RWPE2 (cell line): ENCODE measurements around the gene LCA5.

Experiments
- ATAC-seq: fragments of 200-7000 bp; cut with Tn5 transposase; 3 replicates; pipeline ENCODE4 v1.9.1; 2021; ENCODE audit warnings: low read depth
- DNase-seq: peaks from one replicate; pipeline ENCODE4 v3.0.0-alpha.2; 2020; ENCODE audit warnings: low spot score
- H3K27ac ChIP-seq: fragments of 450-650 bp; 2 replicates; pipeline ENCODE4 v1.5.1; 2017; ENCODE audit warnings: mild to moderate bottlenecking; ENCODE audit not compliant: poor library complexity, severe bottlenecking
- H3K27me3 ChIP-seq: fragments of 250-450 bp; sonication (Bioruptor Pico); 2 replicates; pipeline ENCODE4 v1.5.1; 2021; ENCODE audit warnings: mild to moderate bottlenecking, moderate library complexity; ENCODE audit not compliant: insufficient read depth, poor library complexity, severe bottlenecking
- H3K36me3 ChIP-seq: fragments of 250-450 bp; sonication (Bioruptor Pico); 2 replicates; pipeline ENCODE4 v1.5.1; 2020; ENCODE audit warnings: low read depth, mild to moderate bottlenecking, moderate library complexity
- H3K4me1 ChIP-seq: fragments of 250-450 bp; sonication (Bioruptor Pico); 2 replicates; pipeline ENCODE4 v1.5.1; 2021; ENCODE audit warnings: mild to moderate bottlenecking, moderate library complexity; ENCODE audit not compliant: insufficient read depth, poor library complexity, severe bottlenecking
- H3K4me3 ChIP-seq: fragments of 250-450 bp; sonication (Bioruptor Pico); 2 replicates; pipeline ENCODE4 v1.5.1; 2021; ENCODE audit warnings: mild to moderate bottlenecking, moderate library complexity; ENCODE audit not compliant: severe bottlenecking
- H3K9me3 ChIP-seq: fragments of 250-450 bp; sonication (Bioruptor Pico); 2 replicates; pipeline ENCODE4 v1.5.1; 2021; ENCODE audit warnings: mild to moderate bottlenecking, moderate library complexity; ENCODE audit not compliant: severe bottlenecking
- TF ChIP-seq, protein P1 (sequence below): fragments of 450-650 bp; IDR thresholded peaks from one replicate; pipeline ENCODE4 v1.5.1; 2017; ENCODE audit warnings: mild to moderate bottlenecking, moderate library complexity; ENCODE audit not compliant: poor library complexity, severe bottlenecking

LCA5 gene

GRCh38 chr6:79574174-79574573 is 36.9 kb upstream of the LCA5 start:
- Histone ChIP-seq H3K36me3 (no peaks in the 10 kb centered on the region), H3K4me3 (no peak overlapping the region), H3K27ac (no peak overlapping the region), H3K27me3 (no peaks in the 10 kb centered on the region), H3K9me3 (no peaks in the 10 kb centered on the region), H3K4me1 (peaks cover 31% of the 10 kb centered on the region)
- ATAC-seq: no peak
- no peak for DNase-seq
- TF ChIP-seq, protein P1, sequence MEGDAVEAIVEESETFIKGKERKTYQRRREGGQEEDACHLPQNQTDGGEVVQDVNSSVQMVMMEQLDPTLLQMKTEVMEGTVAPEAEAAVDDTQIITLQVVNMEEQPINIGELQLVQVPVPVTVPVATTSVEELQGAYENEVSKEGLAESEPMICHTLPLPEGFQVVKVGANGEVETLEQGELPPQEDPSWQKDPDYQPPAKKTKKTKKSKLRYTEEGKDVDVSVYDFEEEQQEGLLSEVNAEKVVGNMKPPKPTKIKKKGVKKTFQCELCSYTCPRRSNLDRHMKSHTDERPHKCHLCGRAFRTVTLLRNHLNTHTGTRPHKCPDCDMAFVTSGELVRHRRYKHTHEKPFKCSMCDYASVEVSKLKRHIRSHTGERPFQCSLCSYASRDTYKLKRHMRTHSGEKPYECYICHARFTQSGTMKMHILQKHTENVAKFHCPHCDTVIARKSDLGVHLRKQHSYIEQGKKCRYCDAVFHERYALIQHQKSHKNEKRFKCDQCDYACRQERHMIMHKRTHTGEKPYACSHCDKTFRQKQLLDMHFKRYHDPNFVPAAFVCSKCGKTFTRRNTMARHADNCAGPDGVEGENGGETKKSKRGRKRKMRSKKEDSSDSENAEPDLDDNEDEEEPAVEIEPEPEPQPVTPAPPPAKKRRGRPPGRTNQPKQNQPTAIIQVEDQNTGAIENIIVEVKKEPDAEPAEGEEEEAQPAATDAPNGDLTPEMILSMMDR: no peak

DNA sequence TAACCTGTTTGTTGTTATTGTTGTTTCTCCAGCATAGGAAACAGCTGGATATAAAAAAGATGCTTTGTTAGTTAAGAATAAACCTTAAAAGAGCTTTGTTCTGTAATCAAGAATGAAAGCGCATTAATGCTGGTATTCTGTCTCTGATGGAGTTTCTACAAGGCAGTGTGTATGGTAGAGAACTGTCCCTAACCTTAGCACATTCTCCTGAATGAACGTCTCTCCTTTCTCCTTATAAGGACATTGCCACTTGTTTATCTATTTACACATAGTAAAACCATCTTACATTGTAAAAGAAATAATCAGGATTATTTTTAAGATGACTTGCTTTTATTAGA is 33.8 kb upstream of the LCA5 start:
- Histone ChIP-seq H3K27ac (peak overlapping the region; percentile 39), H3K4me3 (no peak overlapping the region), H3K36me3 (no peaks in the 10 kb centered on the region), H3K27me3 (no peaks in the 10 kb centered on the region), H3K9me3 (no peaks in the 10 kb centered on the region), H3K4me1 (peaks cover 31% of the 10 kb centered on the region)
- DNase-seq (no peak), ATAC-seq (no peak)
- TF ChIP-seq, protein P1: peak; percentile 74

GRCh38 chr6:79570129-79571029 is 33.1 kb upstream of the LCA5 start:
- H3K9me3 ChIP-seq: no peaks in the 10 kb centered on the region
- peak overlapping the region; percentile 39 for H3K27ac ChIP-seq
- peak; percentile 88 for ATAC-seq
- no peak overlapping the region for H3K4me3 ChIP-seq
- H3K36me3 ChIP-seq: no peaks in the 10 kb centered on the region
- H3K4me1 ChIP-seq: peaks cover 31% of the 10 kb centered on the region
- no peaks in the 10 kb centered on the region for H3K27me3 ChIP-seq
- DNase-seq: no peak
- TF ChIP-seq, protein P1: peak; percentile 92

- Histone ChIP-seq H3K36me3 (no peaks in the 10 kb centered on the region), H3K27ac (no peak overlapping the region), H3K27me3 (no peaks in the 10 kb centered on the region), H3K4me1 (peaks cover 26% of the 10 kb centered on the region), H3K9me3 (no peaks in the 10 kb centered on the region), H3K4me3 (no peak overlapping the region)
- ATAC-seq (no peak), DNase-seq (no peak)
- TF ChIP-seq, protein P1: no peak
Measured at GRCh38 chr6:79568996-79569395, 31.8 kb upstream of the LCA5 start.

- DNase-seq (no peak), ATAC-seq (no peak)
- Histone ChIP-seq H3K36me3 (no peaks in the 10 kb centered on the region), H3K4me1 (peaks cover 2% of the 10 kb centered on the region), H3K4me3 (no peak overlapping the region), H3K27ac (no peak overlapping the region), H3K9me3 (no peaks in the 10 kb centered on the region), H3K27me3 (no peaks in the 10 kb centered on the region)
- TF ChIP-seq, protein P1: no peak
Measured at GRCh38 chr6:79564636-79565035, 27.4 kb upstream of the LCA5 start.
